ENCODE results near the gene PTTG1IP. TPM values are rescaled to one million over a fixed set of nuclear protein-coding genes. Genes with fewer than 3 reads are reported as not detected.
"Not testable (repeated sequence)": the region's sequence is repeated elsewhere in the genome, so short reads cannot be mapped to it uniquely, and the experiment has no call there.

The PTTG1IP gene
- total RNA-seq, 2 experiments from 2014 or later: 60.7 to 61.8 TPM

DNA sequence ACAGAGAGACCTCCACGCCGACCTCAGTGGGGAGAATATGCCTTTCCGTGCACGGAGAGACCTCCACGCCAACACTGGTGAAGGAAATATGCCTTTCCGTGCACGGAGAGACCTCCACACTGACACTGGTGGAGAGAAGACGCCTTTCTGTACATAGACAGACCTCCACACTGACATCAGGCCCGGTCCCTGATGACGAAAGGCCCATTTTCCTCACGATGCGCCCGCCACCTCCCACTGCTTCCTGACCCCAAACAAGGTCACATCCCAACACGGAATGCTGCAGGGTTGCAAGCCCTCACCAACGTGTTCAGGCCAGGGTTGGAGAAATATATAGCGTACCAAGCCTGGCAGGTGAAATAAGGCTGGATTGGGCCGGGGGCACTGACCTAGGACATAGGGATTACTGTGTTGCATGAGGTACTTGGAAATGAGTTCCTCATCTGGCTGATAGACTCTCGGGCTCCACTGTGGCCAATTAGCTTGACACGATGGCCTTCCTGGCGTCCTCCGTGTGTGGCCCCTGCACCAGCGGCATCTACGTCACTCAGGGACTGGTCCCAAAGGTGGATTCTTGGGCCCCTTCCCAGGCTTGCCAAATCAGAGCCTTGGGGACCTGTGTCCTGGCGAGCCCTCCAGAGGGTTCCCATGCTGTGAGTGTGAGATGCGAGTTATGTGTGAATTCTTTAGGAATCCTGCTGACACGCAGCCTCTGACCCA lies 39.1 kb downstream of the PTTG1IP start:
- no peaks in the 10 kb centered on the region for H3K27me3 Mint-ChIP-seq
- ATAC-seq (no peak), DNase-seq (no peak)
- intact Hi-C loops (cut with micrococcal nuclease): loop anchor here (2.0 kb wide), 1 partner anchor 34 kb away; the partner anchor contains the start of gene UBE2G2
- H3K27ac Mint-ChIP-seq: no peak overlapping the region
- no peaks in the 10 kb centered on the region for H3K9me3 Mint-ChIP-seq
- ChIA-PET CTCF (no interaction called here), POLR2A (no interaction called here)
- no peak overlapping the region for H3K4me3 Mint-ChIP-seq
- H3K4me1 Mint-ChIP-seq (ENCODE audit: low read depth): peaks cover 15% of the 10 kb centered on the region
- no peaks in the 10 kb centered on the region for H3K36me3 Mint-ChIP-seq (ENCODE audit: low read depth)
- TF ChIP-seq, protein P1, sequence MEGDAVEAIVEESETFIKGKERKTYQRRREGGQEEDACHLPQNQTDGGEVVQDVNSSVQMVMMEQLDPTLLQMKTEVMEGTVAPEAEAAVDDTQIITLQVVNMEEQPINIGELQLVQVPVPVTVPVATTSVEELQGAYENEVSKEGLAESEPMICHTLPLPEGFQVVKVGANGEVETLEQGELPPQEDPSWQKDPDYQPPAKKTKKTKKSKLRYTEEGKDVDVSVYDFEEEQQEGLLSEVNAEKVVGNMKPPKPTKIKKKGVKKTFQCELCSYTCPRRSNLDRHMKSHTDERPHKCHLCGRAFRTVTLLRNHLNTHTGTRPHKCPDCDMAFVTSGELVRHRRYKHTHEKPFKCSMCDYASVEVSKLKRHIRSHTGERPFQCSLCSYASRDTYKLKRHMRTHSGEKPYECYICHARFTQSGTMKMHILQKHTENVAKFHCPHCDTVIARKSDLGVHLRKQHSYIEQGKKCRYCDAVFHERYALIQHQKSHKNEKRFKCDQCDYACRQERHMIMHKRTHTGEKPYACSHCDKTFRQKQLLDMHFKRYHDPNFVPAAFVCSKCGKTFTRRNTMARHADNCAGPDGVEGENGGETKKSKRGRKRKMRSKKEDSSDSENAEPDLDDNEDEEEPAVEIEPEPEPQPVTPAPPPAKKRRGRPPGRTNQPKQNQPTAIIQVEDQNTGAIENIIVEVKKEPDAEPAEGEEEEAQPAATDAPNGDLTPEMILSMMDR (IDR thresholded peaks at IDR 0.05): no peak

DNA sequence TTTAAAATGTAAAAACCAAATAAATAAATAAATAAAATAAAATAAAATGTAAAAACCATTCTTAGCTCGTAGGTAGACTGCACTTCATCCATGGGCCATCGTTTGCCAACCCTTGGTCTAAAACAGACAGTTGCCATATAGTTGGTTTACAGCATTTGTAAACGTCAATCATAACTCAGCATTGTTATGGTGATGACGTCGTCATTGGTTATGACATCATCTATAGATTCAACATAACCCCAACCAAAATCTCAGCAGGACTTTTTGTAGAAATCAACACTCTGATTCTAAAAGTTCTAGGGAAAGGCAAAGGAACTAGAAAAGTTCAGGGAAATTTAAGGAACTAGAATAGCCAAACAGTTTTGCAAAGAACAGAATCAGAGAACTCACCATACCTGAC lies 39.8 kb downstream of the PTTG1IP start:
- POLR2A ChIA-PET: no interaction called here
- Mint-ChIP-seq H3K4me3 (no peak overlapping the region), H3K36me3 (ENCODE audit: low read depth) (no peaks in the 10 kb centered on the region), H3K4me1 (ENCODE audit: low read depth) (peaks cover 18% of the 10 kb centered on the region), H3K27ac (no peak overlapping the region), H3K9me3 (no peaks in the 10 kb centered on the region), H3K27me3 (no peaks in the 10 kb centered on the region)
- intact Hi-C loops (cut with micrococcal nuclease): loop anchor here (2.0 kb wide), 1 partner anchor 33 kb away; the partner anchor contains the start of gene UBE2G2
- ATAC-seq (no peak), DNase-seq (no peak)
- TF ChIP-seq, protein P1 (IDR thresholded peaks at IDR 0.05): no peak
- CTCF ChIA-PET: no interaction called here

DNA sequence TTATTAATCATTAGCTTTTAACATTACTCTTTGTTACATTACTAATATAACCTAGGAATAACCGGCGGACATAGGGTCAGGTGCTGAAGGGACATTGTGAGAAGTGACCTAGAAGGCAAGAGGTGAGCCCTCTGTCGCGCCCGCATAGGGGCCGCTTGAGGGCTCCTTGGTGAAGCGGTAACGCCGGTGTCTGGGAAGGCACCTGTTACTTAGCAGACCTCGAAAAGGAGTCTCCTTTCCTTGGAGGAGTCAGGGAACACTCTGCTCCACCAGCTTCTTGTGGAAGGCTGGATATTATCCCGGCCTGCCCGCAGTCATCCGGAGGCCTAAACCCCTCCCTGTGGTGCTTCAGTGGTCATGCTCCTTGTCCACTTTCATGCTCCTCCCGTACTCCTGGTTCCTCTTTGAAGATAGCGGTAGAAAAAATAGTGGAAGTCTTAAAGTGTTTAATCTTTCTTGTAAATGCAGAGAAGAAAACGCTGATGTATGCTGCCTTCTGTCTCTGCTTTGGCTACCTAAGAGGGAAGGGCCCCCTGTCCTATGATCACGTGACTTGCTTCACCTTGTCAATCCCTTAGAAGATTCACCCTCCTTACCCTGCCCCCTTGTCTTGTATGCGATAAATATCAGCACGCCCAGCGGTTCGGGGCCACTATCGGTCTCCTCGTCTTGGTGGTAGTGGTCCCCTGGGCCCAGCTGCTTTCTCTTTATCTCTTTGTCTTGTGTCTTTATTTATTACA lies 40.8 kb downstream of the PTTG1IP start:
- H3K27ac Mint-ChIP-seq; H3K27me3 Mint-ChIP-seq; CTCF ChIA-PET; H3K4me3 Mint-ChIP-seq; H3K36me3 Mint-ChIP-seq (ENCODE audit: low read depth); intact Hi-C loops (cut with micrococcal nuclease); DNase-seq; POLR2A ChIA-PET; ATAC-seq; H3K9me3 Mint-ChIP-seq: not testable (repeated sequence)
- peaks cover 18% of the 10 kb centered on the region for H3K4me1 Mint-ChIP-seq (ENCODE audit: low read depth)

DNA sequence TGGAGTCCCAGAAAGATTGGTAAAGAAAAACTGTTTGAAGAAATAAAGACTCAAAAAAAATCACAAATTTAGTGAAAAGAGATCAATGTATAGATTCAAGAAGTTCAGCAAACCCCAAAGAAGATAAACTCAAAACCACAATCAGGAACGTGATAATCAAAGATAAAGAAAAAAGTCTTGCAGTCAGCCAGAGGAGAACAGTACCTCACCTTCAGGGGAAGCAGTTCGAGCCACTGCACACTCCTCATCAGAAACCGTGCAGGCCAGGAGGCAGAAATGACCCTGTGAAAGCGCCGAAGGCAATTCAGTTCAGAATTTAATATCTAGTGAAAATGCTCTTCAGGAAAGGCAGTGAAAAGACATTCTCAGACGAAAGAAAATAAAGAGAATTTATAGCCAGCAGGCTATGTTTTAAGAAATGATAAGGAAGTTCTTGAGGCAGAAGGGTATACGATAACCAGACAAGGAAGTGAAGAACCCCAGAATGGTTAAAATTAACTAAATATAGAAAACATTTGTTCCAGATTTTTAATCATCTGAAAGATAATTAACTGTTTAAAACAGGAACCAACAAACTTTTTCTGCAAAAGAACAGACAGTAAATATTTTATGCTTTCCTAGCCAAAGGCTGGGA lies 42.1 kb downstream of the PTTG1IP start:
- POLR2A ChIA-PET: no interaction called here
- Mint-ChIP-seq H3K27ac (no peak overlapping the region), H3K4me3 (no peak overlapping the region), H3K9me3 (peaks cover 12% of the 10 kb centered on the region), H3K36me3 (ENCODE audit: low read depth) (no peaks in the 10 kb centered on the region), H3K27me3 (no peaks in the 10 kb centered on the region), H3K4me1 (ENCODE audit: low read depth) (peaks cover 18% of the 10 kb centered on the region)
- CTCF ChIA-PET: no interaction called here
- intact Hi-C loops (cut with micrococcal nuclease): no loop called here
- DNase-seq: no peak
- TF ChIP-seq, protein P1 (IDR thresholded peaks at IDR 0.05): no peak
- no peak for ATAC-seq

DNA sequence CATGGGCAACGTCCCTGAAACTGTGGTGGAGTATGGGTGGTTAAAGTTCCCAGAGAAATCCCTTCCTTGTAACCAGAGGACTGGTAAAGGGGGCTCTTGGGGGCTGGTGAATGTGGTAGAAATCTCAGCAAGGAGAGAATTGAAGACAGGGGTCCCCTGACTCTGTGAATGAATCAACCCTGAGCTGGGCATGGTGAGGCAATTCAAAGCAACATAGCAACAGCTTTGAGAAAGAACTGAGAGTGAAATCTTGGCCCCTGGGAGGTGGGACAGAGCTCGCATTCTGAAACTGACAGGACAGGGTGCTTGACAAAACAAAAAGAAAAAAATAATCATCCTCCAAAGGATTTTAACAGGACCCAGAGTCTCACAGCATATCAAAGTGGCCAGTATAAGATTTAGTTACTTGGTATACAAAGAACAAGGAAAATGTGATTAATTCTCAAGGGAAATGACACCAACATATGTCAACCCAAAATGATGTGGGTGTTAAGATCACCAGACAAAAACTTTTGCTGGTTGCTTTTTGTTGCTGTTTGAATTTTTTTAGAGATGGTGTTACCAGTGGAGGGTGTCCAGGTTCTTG lies 43.9 kb downstream of the PTTG1IP start:
- no peaks in the 10 kb centered on the region for H3K36me3 Mint-ChIP-seq (ENCODE audit: low read depth)
- TF ChIP-seq, protein P1 (IDR thresholded peaks at IDR 0.05): no peak
- DNase-seq: peak; percentile 40
- POLR2A ChIA-PET: interaction anchor here (0.6 to 1.2 kb wide), 4 partner anchors 10 to 88 kb away, joined by 3 to 6 read pairs (median 4); no protein-coding TSS in a partner anchor
- H3K27ac Mint-ChIP-seq: peak overlapping the region; percentile 66
- H3K27me3 Mint-ChIP-seq: no peaks in the 10 kb centered on the region
- H3K4me1 Mint-ChIP-seq (ENCODE audit: low read depth): peaks cover 18% of the 10 kb centered on the region
- CTCF ChIA-PET: interaction anchor here (1.1 kb wide), 1 partner anchor 11 kb away, joined by 4 read pairs; no protein-coding TSS in a partner anchor
- intact Hi-C loops (cut with micrococcal nuclease): no loop called here
- peaks cover 12% of the 10 kb centered on the region for H3K9me3 Mint-ChIP-seq
- H3K4me3 Mint-ChIP-seq: no peak overlapping the region
- ATAC-seq: peak; percentile 72

Measured in activated CD8-positive, alpha-beta T cell treated with anti-CD3 and anti-CD28 coated beads for 36 hours (primary cell).